ENCODE results near the gene CCDC192.

DNA sequence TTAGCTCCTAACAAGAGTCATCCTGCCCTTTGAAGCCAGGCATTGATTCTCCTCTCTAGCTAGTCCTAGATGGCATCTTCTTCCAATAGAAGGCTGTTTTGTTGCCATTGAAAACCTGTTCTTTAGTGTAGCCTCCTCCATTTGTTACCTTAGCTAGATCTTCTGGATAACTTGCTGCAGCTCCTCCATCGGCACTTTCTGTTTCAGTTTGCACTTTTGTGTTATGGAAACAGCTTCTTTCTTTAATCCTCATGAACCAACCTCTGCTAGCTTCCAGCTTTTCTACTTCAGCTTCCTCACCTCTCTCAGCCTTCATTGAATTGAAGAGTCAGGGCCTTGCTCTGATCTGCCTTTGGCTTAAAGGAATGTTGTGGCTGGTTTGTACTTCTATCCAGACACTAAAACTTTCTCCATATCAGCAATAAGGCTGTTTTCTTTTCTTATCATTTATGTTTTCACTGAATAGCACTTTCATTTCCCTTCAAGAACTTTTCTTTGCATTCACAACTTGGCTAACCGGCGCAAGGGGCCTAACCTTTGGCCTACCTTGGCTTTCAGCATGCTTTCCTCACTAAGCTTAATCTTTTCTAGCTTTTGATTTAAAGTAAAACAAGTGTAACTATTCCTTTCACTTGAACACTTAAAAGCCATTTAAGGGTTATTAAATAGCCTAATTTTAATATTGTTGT lies 213.8 kb downstream of the CCDC192 start:
- TF ChIP-seq, protein P1, sequence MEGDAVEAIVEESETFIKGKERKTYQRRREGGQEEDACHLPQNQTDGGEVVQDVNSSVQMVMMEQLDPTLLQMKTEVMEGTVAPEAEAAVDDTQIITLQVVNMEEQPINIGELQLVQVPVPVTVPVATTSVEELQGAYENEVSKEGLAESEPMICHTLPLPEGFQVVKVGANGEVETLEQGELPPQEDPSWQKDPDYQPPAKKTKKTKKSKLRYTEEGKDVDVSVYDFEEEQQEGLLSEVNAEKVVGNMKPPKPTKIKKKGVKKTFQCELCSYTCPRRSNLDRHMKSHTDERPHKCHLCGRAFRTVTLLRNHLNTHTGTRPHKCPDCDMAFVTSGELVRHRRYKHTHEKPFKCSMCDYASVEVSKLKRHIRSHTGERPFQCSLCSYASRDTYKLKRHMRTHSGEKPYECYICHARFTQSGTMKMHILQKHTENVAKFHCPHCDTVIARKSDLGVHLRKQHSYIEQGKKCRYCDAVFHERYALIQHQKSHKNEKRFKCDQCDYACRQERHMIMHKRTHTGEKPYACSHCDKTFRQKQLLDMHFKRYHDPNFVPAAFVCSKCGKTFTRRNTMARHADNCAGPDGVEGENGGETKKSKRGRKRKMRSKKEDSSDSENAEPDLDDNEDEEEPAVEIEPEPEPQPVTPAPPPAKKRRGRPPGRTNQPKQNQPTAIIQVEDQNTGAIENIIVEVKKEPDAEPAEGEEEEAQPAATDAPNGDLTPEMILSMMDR (IDR thresholded peaks at IDR 0.05): no peak
- no peak for TF ChIP-seq POLR2A (IDR thresholded peaks at IDR 0.05)
